ENCODE results near the gene CENPB.

CENPB gene

GRCh38 chr20:3788685-3789155 lies 2.2 kb upstream of the CENPB start:
- no peak for DNase-seq (ENCODE audit: low read depth)

GRCh38 chr20:3787324-3788014 lies 929 bp upstream of the CENPB start:
- no peak for DNase-seq (ENCODE audit: low read depth)

- DNase-seq (ENCODE audit: low read depth), result no peak
Measured at GRCh38 chr20:3786126-3786484, 435 bp downstream of the CENPB start.

DNA sequence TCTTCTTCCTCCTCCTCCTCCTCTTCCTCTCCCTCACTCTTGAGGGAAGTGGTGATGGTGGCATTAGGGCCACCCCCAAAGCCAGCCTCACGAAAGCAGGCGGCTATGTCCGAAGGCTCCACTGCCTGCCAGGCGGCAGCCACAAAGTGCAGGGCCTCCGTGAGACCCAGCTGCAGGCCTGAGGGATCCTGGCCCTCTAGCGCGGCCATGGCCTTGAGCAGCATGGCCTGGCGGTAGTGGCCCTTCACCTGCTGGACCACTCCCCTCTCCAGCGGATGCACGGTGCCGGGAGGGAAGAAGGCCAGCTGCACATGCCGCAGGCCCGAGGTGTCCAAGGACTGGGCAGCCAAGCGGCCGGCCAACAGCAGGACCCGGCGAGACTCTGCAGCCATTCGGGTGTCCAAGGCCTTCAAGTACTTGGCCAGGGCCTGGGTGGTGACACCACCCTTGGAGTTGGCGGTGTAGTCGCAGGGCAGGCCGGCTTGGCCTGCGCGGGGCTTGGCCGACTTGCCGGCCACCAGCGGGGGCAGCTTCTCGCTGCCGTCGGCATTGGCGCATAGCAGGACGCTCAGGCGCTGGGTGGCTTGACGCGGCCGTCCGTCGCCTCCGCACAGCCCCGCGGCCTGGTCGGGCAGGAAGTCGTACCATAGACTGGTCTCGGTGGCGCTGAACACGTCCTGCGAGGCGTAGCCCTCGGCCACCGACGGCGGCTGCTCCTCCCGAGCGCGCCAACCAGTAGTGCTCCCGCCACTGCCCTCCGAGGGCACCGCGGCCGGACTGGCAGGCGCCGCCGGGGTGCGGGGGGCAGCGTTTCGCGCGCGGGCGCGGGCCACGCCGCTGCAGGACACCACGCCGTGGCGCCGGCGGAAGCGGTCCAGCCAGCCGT lies 1.1 kb downstream of the CENPB start:
- DNase-seq (ENCODE audit: low read depth), result no peak

GRCh38 chr20:3784863-3785239 lies 1.7 kb downstream of the CENPB start:
- DNase-seq (ENCODE audit: low read depth), result no peak

GRCh38 chr20:3784216-3784853 lies 2.2 kb downstream of the CENPB start:
- no peak for DNase-seq (ENCODE audit: low read depth)

DNA sequence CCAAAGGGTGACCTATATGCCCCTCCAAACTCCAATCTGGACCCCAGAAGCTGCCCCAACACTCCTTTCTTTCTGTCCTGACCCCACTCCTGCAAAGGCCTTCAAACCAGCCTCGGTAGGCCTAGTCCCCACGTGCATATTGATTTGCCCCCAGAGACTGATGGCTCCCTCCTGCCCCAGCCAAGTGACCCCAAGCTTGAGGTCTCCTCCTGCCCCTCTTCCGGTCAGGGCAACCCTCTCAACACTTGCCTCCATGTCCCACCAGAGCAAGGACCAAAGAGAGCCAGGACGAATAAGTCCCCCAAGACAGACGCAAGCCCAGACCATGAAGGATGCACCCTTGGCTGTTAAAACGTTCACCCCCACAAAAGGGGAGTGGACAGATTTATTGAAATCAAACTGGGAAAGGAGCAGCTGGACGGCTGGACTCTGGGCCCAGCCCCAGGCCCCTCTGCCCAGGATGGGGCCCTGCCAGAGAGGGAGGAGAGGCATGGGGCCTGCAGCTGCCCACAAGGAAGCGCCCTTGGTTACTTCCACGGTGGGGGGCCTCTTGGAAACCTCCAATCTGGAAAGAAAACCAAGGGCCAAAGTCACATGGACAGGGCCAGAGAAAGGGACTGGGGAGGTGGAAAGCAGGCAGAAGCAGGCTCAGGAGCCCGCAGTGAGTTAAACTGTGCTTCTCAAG lies 2.9 kb downstream of the CENPB start:
- DNase-seq (ENCODE audit: low read depth), result no peak

- DNase-seq (ENCODE audit: low read depth), result no peak
Measured at GRCh38 chr20:3783068-3783489, 3.5 kb downstream of the CENPB start.

GRCh38 chr20:3782597-3782996 lies 3.9 kb downstream of the CENPB start:
- no peak for DNase-seq (ENCODE audit: low read depth)

DNA sequence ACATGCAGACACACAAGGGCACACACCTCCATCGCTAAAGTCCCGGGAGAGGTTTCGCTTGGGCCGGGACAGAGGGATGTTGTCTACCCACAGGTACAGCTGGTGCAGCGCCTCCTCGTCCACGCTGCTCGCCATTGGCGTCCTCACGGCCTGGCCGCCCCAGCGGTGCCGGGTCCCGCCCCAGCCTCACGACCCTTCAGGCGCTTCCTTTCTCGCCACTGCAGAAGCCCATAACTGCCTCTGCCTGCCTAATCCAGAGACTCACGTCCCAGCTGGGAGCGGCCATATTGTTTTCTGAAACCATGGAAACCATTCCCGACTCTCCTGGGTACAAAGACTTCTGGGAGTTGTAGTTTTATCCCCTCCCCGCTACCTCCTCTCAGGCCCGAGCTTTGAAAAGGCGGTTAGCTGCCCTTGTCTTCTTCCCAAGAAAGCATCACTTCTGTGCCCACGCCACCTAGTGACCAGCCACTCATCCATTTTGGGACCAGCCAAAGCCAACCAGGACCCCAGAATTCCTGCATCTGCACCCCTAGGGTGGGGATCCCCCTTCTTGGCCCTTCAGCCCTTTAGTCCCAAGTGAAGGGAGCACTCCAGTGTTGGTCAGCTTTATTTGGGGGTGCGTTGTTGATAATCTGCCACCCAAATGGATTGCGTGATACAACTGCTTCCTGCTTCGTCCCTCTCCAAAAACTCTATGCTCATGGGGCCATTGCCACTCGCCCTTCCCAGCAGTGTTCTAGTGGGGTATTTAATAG lies 5.2 kb downstream of the CENPB start, which contains the start of gene SPEF1:
Gene SPEF1 (minus strand): TSS at position 296 of the 758 bp plus-strand sequence. CDS start 161 bp downstream, at position 135.
- no peak for DNase-seq (ENCODE audit: low read depth)

- no peak for DNase-seq (ENCODE audit: low read depth)
Measured at GRCh38 chr20:3778976-3779375, 7.6 kb downstream of the CENPB start.

DNA sequence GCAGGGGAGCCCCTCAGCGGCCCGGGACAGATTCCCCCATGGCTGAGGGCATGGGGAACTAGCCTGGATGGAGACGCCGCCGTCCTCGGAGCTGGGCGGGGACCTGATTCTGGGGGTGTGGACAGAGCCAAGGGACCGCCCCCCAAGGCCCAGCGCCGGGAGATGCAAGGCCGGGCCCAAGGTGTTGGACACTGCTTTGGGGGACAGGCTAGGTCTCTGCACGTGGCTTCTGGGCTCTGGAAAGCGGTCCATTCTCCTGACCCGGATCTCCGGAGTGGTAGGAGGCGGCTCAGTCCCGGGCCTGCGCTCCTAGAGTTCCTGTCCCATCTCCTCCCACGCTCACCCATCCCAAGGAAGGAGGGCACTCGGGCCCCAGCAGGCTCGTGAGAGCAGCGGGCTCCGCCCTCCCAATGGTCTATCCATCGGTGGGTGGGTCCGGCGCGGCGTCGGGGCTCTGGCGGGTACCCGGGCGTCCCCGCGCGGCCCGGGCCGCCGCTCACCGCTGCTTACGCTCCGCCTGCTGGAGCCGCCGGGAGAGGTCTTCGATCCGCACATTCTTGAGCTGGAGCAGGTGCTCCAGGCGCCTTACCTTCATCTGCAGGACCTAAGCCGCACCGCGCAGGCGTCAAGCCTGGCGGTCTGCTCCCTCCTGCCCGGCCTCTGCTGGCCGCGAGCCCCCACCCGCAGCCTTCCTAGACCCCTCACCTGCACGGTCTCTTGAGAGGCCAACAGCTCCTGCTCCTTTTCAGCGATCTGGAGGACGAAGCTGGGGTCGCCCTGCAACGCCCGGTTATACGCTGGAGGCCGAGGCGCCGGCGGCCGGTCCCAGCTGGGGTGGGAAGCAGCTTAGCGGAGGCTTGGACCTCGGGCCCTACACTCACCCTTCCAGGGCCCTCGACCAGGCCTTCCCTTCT lies 8.6 kb downstream of the CENPB start:
- no peak for DNase-seq (ENCODE audit: low read depth)

DNA sequence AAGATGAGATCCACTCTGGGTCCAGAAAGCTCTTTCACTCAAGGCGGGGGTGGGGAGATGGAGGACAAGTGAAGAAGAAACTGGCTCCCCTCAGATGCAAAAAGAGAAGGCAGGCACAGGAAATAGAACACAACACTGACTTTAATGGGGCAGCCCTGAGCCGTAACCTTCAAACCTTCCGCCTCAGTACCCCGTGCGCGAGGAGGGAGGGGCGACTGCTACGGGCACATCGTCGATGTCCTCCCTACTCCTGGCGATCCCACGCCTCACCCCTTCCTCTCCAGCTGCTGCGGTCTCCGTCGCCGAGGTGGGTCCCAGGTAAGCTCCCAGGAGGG lies 9.2 kb downstream of the CENPB start:
- no peak for DNase-seq (ENCODE audit: low read depth)

DNA sequence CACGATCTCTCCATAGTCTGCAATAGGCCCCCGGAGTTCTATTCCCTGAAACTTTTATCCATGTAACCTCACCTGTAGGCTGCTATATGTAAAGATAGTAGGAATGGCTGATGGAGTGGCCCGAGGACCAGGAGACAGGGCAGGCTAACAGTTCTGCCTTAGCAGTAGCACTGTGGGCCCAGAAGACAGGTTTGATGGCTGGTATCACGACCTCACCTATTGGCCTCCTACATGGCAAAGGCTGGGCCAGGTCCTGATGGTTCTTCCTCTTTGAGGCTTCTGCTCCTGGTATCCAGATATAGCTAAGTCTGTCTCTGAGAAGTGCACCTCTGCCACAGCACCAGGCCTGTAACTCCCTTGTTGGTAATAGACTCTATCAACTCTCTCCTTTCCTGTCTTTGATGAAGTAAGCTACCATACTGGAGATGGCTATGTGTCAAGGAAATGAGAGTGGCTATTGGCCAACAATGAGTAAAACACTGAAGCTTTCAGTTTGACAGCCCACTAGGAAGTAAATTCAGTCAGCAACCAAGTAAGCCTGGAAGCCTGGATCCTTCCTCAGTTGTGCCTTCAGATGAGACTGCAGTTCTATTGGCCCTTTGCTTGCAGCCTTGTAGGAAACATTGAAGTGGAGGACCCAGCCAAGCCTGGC lies 11.0 kb downstream of the CENPB start:
- DNase-seq (ENCODE audit: low read depth), result no peak

DNA sequence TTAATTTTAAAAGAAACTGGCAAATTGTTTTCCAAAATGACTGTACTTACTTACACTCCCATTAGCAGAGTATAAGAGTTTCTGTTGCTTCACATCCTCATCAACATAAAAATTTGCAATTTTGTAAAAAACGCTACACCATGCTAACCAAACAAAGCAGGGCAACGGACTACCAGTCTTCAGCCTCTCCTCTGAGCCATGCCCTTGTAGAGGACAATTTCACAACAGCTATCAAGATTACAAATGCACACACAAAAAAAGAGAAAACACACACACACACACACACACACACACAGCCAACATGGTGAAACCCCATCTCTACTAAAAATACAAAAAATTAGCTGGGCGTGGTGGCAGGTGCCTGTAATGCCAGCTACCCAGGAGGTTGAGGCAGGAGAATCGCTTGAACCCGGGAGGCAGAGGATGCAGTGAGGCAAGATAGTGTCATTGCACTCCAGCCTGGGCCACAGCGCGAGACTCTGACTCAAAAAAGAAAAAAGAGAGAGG lies 14.9 kb downstream of the CENPB start:
- no peak for DNase-seq (ENCODE audit: low read depth)

DNA sequence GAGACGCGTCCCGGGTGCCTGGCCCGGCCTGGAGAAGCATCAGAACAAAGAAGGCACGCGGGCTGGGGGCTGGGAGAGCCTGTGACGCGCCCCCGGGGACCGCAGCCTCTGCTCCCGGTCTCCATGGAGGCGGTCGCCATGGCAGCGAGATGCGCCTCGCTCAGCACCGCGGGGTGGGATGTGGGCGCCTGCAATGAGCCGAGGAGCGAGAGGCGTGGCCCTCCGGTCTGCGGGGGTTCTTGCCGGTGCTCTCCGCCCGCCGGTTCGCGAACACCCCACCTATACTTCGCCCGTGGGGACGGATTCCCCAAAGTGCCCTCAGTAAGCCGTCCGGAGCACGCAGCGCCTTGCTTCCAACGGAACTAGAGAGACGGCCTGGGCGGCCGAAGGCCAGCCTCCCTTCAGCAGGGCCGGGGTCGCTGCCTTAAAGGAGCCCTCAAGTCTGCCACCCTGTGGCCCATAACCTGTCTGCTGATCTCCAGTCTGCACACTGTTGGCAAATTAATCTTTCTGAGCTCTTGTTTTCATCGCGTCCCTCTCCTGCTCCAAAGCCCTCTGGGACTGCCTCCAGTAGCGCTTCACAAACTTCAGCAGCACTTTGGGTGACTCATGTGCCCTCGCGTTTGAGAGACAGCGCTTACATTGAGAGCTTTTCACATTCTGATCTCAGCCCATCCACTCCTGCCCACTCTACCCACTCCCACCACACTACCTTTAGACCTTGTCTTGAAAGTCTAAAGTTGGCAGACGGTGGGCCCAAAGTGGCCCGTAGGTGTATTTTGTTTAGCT lies 18.0 kb downstream of the CENPB start:
- DNase-seq (ENCODE audit: low read depth), result peak; percentile 74

- peak; percentile 93 for DNase-seq (ENCODE audit: low read depth)
Measured at GRCh38 chr20:3767427-3768341, 18.9 kb downstream of the CENPB start, which contains the start of gene ADISSP. TSS of gene ADISSP (minus strand) at chr20:3767753. CDS start at chr20:3760100, 7,653 bp downstream.

- DNase-seq (ENCODE audit: low read depth), result no peak
Measured at GRCh38 chr20:3767110-3767426, 19.5 kb downstream of the CENPB start.

Measured in activated T-helper 1 cell treated with Interleukin-2 at 50 U/mL for 16 hours (primary cell).